HEK293 (cell line): ENCODE data around the gene TESK2.

Experiments
- REPIN1 ChIP-seq: fragments of 450-650 bp; formaldehyde crosslinking; IDR thresholded peaks from 2 replicates; pipeline ENCODE4 v1.5.1; 2017; ENCODE audit warnings: missing biosample characterization, missing genetic modification characterization, low read depth
- ZNF274 ChIP-seq, 2 experiments: fragments of 200-500 bp in 1 of 2; fragments of 450-650 bp in 1 of 2; sonication (Bioruptor generic) in 1 of 2; formaldehyde crosslinking in 1 of 2; IDR thresholded peaks; 2 replicates each; pipeline versions ENCODE4 v1.5.1 to v1.6.1; 2014 to 2016; ENCODE audit warnings: borderline replicate concordance in 1 of 2, inconsistent platforms in 1 of 2, low read length in 1 of 2, missing biosample characterization in 1 of 2, missing genetic modification characterization in 1 of 2
- ZNF560 ChIP-seq: fragments of 450-650 bp; formaldehyde crosslinking; IDR thresholded peaks from 2 replicates; pipeline ENCODE4 v1.5.1; 2017; ENCODE audit warnings: missing biosample characterization, missing genetic modification characterization, borderline replicate concordance
- ZNF596 ChIP-seq: fragments of 450-650 bp; IDR thresholded peaks from 2 replicates; pipeline ENCODE4 v1.5.0; 2018; ENCODE audit warnings: missing biosample characterization, mild to moderate bottlenecking, missing genetic modification characterization, moderate library complexity
- TF ChIP-seq, protein P1 (sequence below): fragments of 450-650 bp; formaldehyde crosslinking; IDR thresholded peaks from 2 replicates; pipeline ENCODE4 v1.5.1; 2016; ENCODE audit warnings: missing biosample characterization, missing genetic modification characterization
- TF ChIP-seq, protein P2 (sequence below): fragments of 450-650 bp; formaldehyde crosslinking; IDR thresholded peaks from 2 replicates; pipeline ENCODE4 v1.5.1; 2016; ENCODE audit warnings: missing biosample characterization, missing genetic modification characterization
- TF ChIP-seq, protein P3 (sequence below): fragments of 450-650 bp; formaldehyde crosslinking; IDR thresholded peaks from 2 replicates; pipeline ENCODE4 v1.5.1; 2016; ENCODE audit warnings: missing biosample characterization, missing genetic modification characterization
- TF ChIP-seq, protein P4 (sequence below): fragments of 450-650 bp; formaldehyde crosslinking; conservative IDR thresholded peaks from 2 replicates; pipeline ENCODE4 v1.5.1; 2016; ENCODE audit warnings: low read depth, missing biosample characterization, missing genetic modification characterization

DNA sequence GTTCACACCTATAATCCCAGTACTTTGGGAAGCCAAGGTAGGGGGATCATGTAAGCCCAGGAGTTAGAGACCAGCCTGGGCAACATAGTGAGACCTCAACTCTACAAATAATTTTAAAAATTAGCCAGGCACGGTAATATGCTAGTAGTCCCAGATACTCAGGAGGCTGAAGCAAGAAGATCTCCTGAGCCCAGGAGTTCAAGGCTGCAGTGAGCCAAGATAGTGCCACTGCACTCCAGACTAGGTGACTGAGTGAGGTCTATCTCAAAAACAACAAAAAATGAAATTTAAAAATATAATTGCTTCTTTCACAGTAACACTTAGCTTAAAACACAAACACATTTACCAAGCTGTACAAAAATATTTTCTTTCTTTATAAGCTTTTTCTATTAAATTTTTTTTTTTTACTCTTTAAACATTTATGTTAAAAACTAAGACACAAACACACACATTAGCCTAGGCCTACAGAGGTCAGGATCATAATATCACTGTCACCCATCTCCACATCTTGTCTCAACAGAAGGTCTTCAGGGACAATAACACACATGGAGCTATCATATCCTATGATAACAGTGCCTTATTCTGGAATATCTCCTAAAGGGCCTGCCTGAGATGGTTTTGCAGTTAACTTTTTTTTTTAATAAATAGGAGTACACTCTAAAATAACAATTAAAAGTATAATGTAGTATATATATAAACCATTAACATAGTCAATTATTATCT is 43.9 kb downstream of the TESK2 start:
- TF ChIP-seq, protein P1, sequence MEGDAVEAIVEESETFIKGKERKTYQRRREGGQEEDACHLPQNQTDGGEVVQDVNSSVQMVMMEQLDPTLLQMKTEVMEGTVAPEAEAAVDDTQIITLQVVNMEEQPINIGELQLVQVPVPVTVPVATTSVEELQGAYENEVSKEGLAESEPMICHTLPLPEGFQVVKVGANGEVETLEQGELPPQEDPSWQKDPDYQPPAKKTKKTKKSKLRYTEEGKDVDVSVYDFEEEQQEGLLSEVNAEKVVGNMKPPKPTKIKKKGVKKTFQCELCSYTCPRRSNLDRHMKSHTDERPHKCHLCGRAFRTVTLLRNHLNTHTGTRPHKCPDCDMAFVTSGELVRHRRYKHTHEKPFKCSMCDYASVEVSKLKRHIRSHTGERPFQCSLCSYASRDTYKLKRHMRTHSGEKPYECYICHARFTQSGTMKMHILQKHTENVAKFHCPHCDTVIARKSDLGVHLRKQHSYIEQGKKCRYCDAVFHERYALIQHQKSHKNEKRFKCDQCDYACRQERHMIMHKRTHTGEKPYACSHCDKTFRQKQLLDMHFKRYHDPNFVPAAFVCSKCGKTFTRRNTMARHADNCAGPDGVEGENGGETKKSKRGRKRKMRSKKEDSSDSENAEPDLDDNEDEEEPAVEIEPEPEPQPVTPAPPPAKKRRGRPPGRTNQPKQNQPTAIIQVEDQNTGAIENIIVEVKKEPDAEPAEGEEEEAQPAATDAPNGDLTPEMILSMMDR (tag by site-specific recombination): no peak
- TF ChIP-seq REPIN1 (tag by site-specific recombination) (no peak), ZNF560 (tag by site-specific recombination) (no peak), ZNF274 (IDR thresholded peaks at IDR 0.05; ENCODE audit: low read length) (no peak), ZNF274 (tag by site-specific recombination; IDR thresholded peaks at IDR 0.05; ENCODE audit: borderline replicate concordance) (no peak), ZNF596 (no peak)
- TF ChIP-seq, protein P2, sequence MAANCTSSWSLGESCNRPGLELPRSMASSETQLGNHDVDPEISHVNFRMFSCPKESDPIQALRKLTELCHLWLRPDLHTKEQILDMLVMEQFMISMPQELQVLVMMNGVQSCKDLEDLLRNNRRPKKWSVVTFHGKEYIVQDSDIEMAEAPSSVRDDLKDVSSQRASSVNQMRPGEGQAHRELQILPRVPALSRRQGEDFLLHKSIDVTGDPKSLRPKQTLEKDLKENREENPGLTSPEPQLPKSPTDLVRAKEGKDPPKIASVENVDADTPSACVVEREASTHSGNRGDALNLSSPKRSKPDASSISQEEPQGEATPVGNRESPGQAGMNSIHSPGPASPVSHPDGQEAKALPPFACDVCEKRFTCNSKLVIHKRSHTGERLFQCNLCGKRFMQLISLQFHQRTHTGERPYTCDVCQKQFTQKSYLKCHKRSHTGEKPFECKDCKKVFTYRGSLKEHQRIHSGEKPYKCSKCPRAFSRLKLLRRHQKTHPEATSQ (tag by site-specific recombination): no peak
- TF ChIP-seq, protein P3, sequence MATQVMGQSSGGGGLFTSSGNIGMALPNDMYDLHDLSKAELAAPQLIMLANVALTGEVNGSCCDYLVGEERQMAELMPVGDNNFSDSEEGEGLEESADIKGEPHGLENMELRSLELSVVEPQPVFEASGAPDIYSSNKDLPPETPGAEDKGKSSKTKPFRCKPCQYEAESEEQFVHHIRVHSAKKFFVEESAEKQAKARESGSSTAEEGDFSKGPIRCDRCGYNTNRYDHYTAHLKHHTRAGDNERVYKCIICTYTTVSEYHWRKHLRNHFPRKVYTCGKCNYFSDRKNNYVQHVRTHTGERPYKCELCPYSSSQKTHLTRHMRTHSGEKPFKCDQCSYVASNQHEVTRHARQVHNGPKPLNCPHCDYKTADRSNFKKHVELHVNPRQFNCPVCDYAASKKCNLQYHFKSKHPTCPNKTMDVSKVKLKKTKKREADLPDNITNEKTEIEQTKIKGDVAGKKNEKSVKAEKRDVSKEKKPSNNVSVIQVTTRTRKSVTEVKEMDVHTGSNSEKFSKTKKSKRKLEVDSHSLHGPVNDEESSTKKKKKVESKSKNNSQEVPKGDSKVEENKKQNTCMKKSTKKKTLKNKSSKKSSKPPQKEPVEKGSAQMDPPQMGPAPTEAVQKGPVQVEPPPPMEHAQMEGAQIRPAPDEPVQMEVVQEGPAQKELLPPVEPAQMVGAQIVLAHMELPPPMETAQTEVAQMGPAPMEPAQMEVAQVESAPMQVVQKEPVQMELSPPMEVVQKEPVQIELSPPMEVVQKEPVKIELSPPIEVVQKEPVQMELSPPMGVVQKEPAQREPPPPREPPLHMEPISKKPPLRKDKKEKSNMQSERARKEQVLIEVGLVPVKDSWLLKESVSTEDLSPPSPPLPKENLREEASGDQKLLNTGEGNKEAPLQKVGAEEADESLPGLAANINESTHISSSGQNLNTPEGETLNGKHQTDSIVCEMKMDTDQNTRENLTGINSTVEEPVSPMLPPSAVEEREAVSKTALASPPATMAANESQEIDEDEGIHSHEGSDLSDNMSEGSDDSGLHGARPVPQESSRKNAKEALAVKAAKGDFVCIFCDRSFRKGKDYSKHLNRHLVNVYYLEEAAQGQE (tag by site-specific recombination): no peak
- TF ChIP-seq, protein P4, sequence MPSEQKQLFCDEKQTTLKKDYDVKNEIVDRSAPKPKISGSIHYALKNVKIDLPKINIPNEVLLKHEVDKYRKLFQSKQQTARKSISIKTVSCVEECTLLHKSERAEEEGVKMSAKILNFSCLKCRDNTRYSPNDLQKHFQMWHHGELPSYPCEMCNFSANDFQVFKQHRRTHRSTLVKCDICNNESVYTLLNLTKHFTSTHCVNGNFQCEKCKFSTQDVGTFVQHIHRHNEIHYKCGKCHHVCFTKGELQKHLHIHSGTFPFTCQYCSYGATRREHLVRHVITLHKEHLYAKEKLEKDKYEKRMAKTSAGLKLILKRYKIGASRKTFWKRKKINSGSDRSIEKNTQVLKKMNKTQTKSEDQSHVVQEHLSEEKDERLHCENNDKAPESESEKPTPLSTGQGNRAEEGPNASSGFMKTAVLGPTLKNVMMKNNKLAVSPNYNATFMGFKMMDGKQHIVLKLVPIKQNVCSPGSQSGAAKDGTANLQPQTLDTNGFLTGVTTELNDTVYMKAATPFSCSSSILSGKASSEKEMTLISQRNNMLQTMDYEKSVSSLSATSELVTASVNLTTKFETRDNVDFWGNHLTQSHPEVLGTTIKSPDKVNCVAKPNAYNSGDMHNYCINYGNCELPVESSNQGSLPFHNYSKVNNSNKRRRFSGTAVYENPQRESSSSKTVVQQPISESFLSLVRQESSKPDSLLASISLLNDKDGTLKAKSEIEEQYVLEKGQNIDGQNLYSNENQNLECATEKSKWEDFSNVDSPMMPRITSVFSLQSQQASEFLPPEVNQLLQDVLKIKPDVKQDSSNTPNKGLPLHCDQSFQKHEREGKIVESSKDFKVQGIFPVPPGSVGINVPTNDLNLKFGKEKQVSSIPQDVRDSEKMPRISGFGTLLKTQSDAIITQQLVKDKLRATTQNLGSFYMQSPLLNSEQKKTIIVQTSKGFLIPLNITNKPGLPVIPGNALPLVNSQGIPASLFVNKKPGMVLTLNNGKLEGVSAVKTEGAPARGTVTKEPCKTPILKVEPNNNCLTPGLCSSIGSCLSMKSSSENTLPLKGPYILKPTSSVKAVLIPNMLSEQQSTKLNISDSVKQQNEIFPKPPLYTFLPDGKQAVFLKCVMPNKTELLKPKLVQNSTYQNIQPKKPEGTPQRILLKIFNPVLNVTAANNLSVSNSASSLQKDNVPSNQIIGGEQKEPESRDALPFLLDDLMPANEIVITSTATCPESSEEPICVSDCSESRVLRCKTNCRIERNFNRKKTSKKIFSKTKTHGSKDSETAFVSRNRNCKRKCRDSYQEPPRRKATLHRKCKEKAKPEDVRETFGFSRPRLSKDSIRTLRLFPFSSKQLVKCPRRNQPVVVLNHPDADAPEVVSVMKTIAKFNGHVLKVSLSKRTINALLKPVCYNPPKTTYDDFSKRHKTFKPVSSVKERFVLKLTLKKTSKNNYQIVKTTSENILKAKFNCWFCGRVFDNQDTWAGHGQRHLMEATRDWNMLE: no peak
